Measurements from ENCODE around the gene PPP1R3G. TPM values are rescaled to one million over a fixed set of nuclear protein-coding genes. Genes with fewer than 3 reads are reported as not detected.

PPP1R3G gene
- total and polyA plus RNA-seq, 2 donors (not counting 1 experiment from before 2014, with no cell fraction given), result 0.09 to 0.25 TPM

- Mint-ChIP-seq H3K4me3 (peak overlapping the region; percentile 84), H3K27ac (peak overlapping the region; percentile 41), H3K9me3 (ENCODE audit: insufficient read depth) (no peaks in the 10 kb centered on the region), H3K4me1 (peaks cover 15% of the 10 kb centered on the region), H3K27me3 (peaks cover 20% of the 10 kb centered on the region)
- WGBS (ENCODE audit: insufficient coverage), result 48% methylated on average over 11 of the region's 18 CpGs
- Histone ChIP-seq H3K9me3 (ENCODE audit: control extremely low read depth in 1 of 3, control insufficient read depth in 2 of 3, insufficient read depth in 1 of 3, low read length in 2 of 3) (peaks cover 0 to 9% (median 0%) of the 10 kb centered on the region in 3 donors), H3K9ac (ENCODE audit: low read length) (peak overlapping the region; percentile 67), H3K4me2 (replicated peaks; ENCODE audit: low read depth, low read length, poor library complexity, severe bottlenecking) (peak overlapping the region; percentile 98), H3K79me2 (ENCODE audit: control insufficient read depth, insufficient read depth, low read length) (no peaks in the 10 kb centered on the region), H3K27me3 (replicated peaks in 1 of 4; ENCODE audit: control extremely low read depth in 1 of 4, control insufficient read depth in 3 of 4, insufficient read depth in 4 of 4, low read length in 3 of 4) (peaks cover 0 to 39% (median 10%) of the 10 kb centered on the region in 4 experiments), H2AFZ (ENCODE audit: insufficient read depth, low read depth, low read length, poor library complexity, severe bottlenecking) (peak overlapping the region; percentile 78), H3K36me3 (replicated peaks in 1 of 2; ENCODE audit: control extremely low read depth in 1 of 2, control insufficient read depth in 1 of 2, extremely low read depth in 1 of 2, insufficient read depth in 2 of 2, low read length in 1 of 2) (no peaks in the 10 kb centered on the region), H3K27ac (ENCODE audit: low read length in 2 of 2) (no peak overlapping the region), H4K20me1 (ENCODE audit: control insufficient read depth, insufficient read depth, low read length, poor library complexity, severe bottlenecking) (no peaks in the 10 kb centered on the region), H3K4me3 (ENCODE audit: control extremely low read depth in 1 of 5, extremely low read depth in 1 of 5, insufficient read depth in 1 of 5, low read depth in 2 of 5, low read length in 4 of 5) (peak overlapping the region in 3 of 5 experiments; percentile 55 to 77 (median 61)), H3K4me1 (ENCODE audit: control insufficient read depth in 2 of 2, insufficient read depth in 2 of 2, low read length in 2 of 2) (peaks cover 15 to 27% of the 10 kb centered on the region in 2 donors)
- DNase-seq (peak; percentile 25), ATAC-seq (ENCODE audit: low read depth) (no peak)
- TF ChIP-seq EZH2 (IDR thresholded peaks at IDR 0.05; ENCODE audit: borderline replicate concordance, insufficient read depth, low read depth, low read length, poor library complexity, severe bottlenecking) (no peak), CTCF (IDR thresholded peaks at IDR 0.05) (no peak)
- CTCF ChIA-PET, result no interaction called here
- intact Hi-C loops (cut with micrococcal nuclease), result loop anchor here (10.0 kb wide), 1 partner anchor 51 kb away; no protein-coding TSS in a partner anchor
- POLR2A ChIA-PET, result no interaction called here
These were observed 1.3 kb upstream of the PPP1R3G start for GRCh38 chr6:5083813-5084359.

- ATAC-seq (ENCODE audit: low read depth) (peak; percentile 22), DNase-seq (no peak)
- no peaks in the 10 kb centered on the region for H3K79me2 ChIP-seq (ENCODE audit: control insufficient read depth, insufficient read depth, low read length)
- H4K20me1 ChIP-seq (ENCODE audit: control insufficient read depth, insufficient read depth, low read length, poor library complexity, severe bottlenecking), result no peaks in the 10 kb centered on the region
- H3K9me3 ChIP-seq (ENCODE audit: control extremely low read depth in 1 of 3, control insufficient read depth in 2 of 3, insufficient read depth in 1 of 3, low read length in 2 of 3), result peaks cover 0 to 9% (median 0%) of the 10 kb centered on the region in 3 donors
- H3K36me3 ChIP-seq (replicated peaks in 1 of 2; ENCODE audit: control extremely low read depth in 1 of 2, control insufficient read depth in 1 of 2, extremely low read depth in 1 of 2, insufficient read depth in 2 of 2, low read length in 1 of 2), result no peaks in the 10 kb centered on the region
- peak overlapping the region; percentile 67 for H3K9ac ChIP-seq (ENCODE audit: low read length)
- ChIA-PET CTCF (no interaction called here), POLR2A (interaction anchor here (0.6 kb wide), 1 partner anchor 48 kb away, joined by 4 read pairs; no protein-coding TSS in a partner anchor)
- H3K4me3 Mint-ChIP-seq, result peak overlapping the region; percentile 88
- H3K9me3 Mint-ChIP-seq (ENCODE audit: insufficient read depth), result no peaks in the 10 kb centered on the region
- WGBS (ENCODE audit: insufficient coverage), result 2% methylated on average over 56 of the region's 57 CpGs
- no peak overlapping the region for H3K27ac Mint-ChIP-seq
- intact Hi-C loops (cut with micrococcal nuclease), result loop anchor here (10.0 kb wide), 1 partner anchor 50 kb away; no protein-coding TSS in a partner anchor
- H3K4me3 ChIP-seq (ENCODE audit: control extremely low read depth in 1 of 5, extremely low read depth in 1 of 5, insufficient read depth in 1 of 5, low read depth in 2 of 5, low read length in 4 of 5), result peak overlapping the region in 4 of 5 experiments; percentile 40 to 77 (median 58)
- peak overlapping the region; percentile 78 for H2AFZ ChIP-seq (ENCODE audit: insufficient read depth, low read depth, low read length, poor library complexity, severe bottlenecking)
- peaks cover 0 to 39% (median 10%) of the 10 kb centered on the region in 4 experiments for H3K27me3 ChIP-seq (replicated peaks in 1 of 4; ENCODE audit: control extremely low read depth in 1 of 4, control insufficient read depth in 3 of 4, insufficient read depth in 4 of 4, low read length in 3 of 4)
- H3K27ac ChIP-seq (ENCODE audit: low read length in 2 of 2), result no peak overlapping the region
- peaks cover 20% of the 10 kb centered on the region for H3K27me3 Mint-ChIP-seq
- H3K4me1 ChIP-seq (ENCODE audit: control insufficient read depth in 2 of 2, insufficient read depth in 2 of 2, low read length in 2 of 2), result peaks cover 15 to 27% of the 10 kb centered on the region in 2 donors
- TF ChIP-seq CTCF (IDR thresholded peaks at IDR 0.05) (no peak), EZH2 (IDR thresholded peaks at IDR 0.05; ENCODE audit: borderline replicate concordance, insufficient read depth, low read depth, low read length, poor library complexity, severe bottlenecking) (no peak)
- H3K4me1 Mint-ChIP-seq, result peaks cover 15% of the 10 kb centered on the region
- H3K4me2 ChIP-seq (replicated peaks; ENCODE audit: low read depth, low read length, poor library complexity, severe bottlenecking), result peak overlapping the region; percentile 98
These were observed 771 bp upstream of the PPP1R3G start for GRCh38 chr6:5084360-5084780.
